CD4-positive, alpha-beta T cell treated with Interleukin-17A for 1 hour (primary cell): ENCODE measurements around the gene MRPL52.
A peak's percentile ranks its signal among the peaks of the same experiment; 100 is the strongest.
"Not testable (repeated sequence)": the region's sequence is repeated elsewhere in the genome, so short reads cannot be mapped to it uniquely, and the experiment has no call there.

Source experiments
- DNase-seq: peaks from one replicate; pipeline ENCODE4 v3.0.0-alpha.2; 2020

MRPL52 gene

GRCh38 chr14:22854963-22855724 is 25.5 kb downstream of the MRPL52 start:
- DNase-seq = no peak

GRCh38 chr14:22856428-22856827 is 26.7 kb downstream of the MRPL52 start:
- DNase-seq = no peak

GRCh38 chr14:22860377-22860776 is 30.7 kb downstream of the MRPL52 start:
- not testable (repeated sequence) for DNase-seq

- no peak for DNase-seq
Measured at GRCh38 chr14:22861651-22862050, 32.0 kb downstream of the MRPL52 start.

GRCh38 chr14:22864979-22865378 is 35.3 kb downstream of the MRPL52 start:
- no peak for DNase-seq

GRCh38 chr14:22865424-22866405 is 36.0 kb downstream of the MRPL52 start:
- DNase-seq = no peak

- DNase-seq = no peak
Measured at GRCh38 chr14:22866874-22867273, 37.2 kb downstream of the MRPL52 start.

- no peak for DNase-seq
Measured at GRCh38 chr14:22870811-22871223, 41.1 kb downstream of the MRPL52 start.

GRCh38 chr14:22871224-22872032 is 41.7 kb downstream of the MRPL52 start, which contains the start of gene LRP10:
Gene LRP10 (plus strand): TSS chr14:22871740. CDS start chr14:22872304, 564 bp downstream.
- DNase-seq = peak; percentile 89

- DNase-seq = peak; percentile 82
Measured at GRCh38 chr14:22872033-22872832, 42.5 kb downstream of the MRPL52 start.

- no peak for DNase-seq
Measured at GRCh38 chr14:22872833-22873520, 43.3 kb downstream of the MRPL52 start.

GRCh38 chr14:22875003-22875747 is 45.5 kb downstream of the MRPL52 start:
- DNase-seq = no peak

- DNase-seq = no peak
Measured at GRCh38 chr14:22875748-22876319, 46.1 kb downstream of the MRPL52 start.

- no peak for DNase-seq
Measured at GRCh38 chr14:22877000-22877501, 47.4 kb downstream of the MRPL52 start.

GRCh38 chr14:22878271-22879246 is 48.9 kb downstream of the MRPL52 start:
- no peak for DNase-seq

- DNase-seq = no peak
Measured at GRCh38 chr14:22882064-22882463, 52.4 kb downstream of the MRPL52 start.

- DNase-seq = peak; percentile 64
Measured at GRCh38 chr14:22882529-22883172, 53.0 kb downstream of the MRPL52 start.
